OCI-LY3 (cell line): ENCODE measurements around the gene GPER1.
"Not testable (repeated sequence)": the region's sequence is repeated elsewhere in the genome, so short reads cannot be mapped to it uniquely, and the experiment has no call there.

ENCODE experiments used
- H2AFZ ChIP-seq: fragments of 200-600, 300-600 bp; shearing (Covaris generic); 2 replicates; pipeline ENCODE4 v1.6.0; 2014; ENCODE audit warnings: antibody characterized with exemption, low read depth, low read length
- H3K27ac ChIP-seq: fragments of 200-600, 300-600 bp; sonication (generic); 2 replicates; pipeline ENCODE4 v1.5.1; 2014; ENCODE audit warnings: mild to moderate bottlenecking, low read length, moderate library complexity, mixed read lengths
- H3K27me3 ChIP-seq: fragments of 200-600, 300-600 bp; sonication (generic); 2 replicates; pipeline ENCODE4 v1.6.1; 2014; ENCODE audit warnings: low read depth, low read length, mixed read lengths
- H3K36me3 ChIP-seq: fragments of 200-600, 300-600 bp; sonication (generic); replicated peaks from 2 replicates; pipeline ENCODE3; 2014; ENCODE audit warnings: low read depth, low read length, mixed read lengths
- H3K4me1 ChIP-seq: fragments of 300-600, 200-600 bp; sonication (generic); 2 replicates; pipeline ENCODE4 v1.6.1; 2014; ENCODE audit warnings: low read length, mixed read lengths
- H3K4me2 ChIP-seq: fragments of 200-600, 300-600 bp; sonication (generic); 2 replicates; pipeline ENCODE4 v1.6.1; 2014; ENCODE audit warnings: low read length, mixed read lengths
- H3K4me3 ChIP-seq: fragments of 300-600, 200-600 bp; sonication (generic); 2 replicates; pipeline ENCODE4 v1.5.1; 2014; ENCODE audit warnings: antibody characterized with exemption, mild to moderate bottlenecking, low read length, moderate library complexity
- H3K79me2 ChIP-seq: fragments of 300-600, 200-600 bp; shearing (Covaris generic); 2 replicates; pipeline ENCODE4 v1.6.1; 2014; ENCODE audit warnings: mild to moderate bottlenecking, low read length, mixed read lengths
- H3K9ac ChIP-seq: fragments of 300-600, 200-600 bp; shearing (Covaris generic); 2 replicates; pipeline ENCODE4 v1.6.0; 2014; ENCODE audit warnings: mild to moderate bottlenecking, low read length, moderate library complexity
- H3K9me3 ChIP-seq: fragments of 200-600, 300-600 bp; shearing (Covaris generic); 2 replicates; pipeline ENCODE4 v1.6.1; 2014; ENCODE audit warnings: low read length, mixed read lengths; ENCODE audit not compliant: insufficient read depth
- H4K20me1 ChIP-seq: fragments of 200-600, 300-600 bp; sonication (generic); 2 replicates; pipeline ENCODE4 v1.6.1; 2016; ENCODE audit warnings: low read length, mixed read lengths; ENCODE audit not compliant: insufficient read depth
- EZH2phosphoT487 ChIP-seq: fragments of 200-600 bp; shearing (Covaris generic); IDR thresholded peaks from 2 replicates; pipeline ENCODE4 v1.6.1; 2018; ENCODE audit warnings: antibody characterized with exemption, mixed run types, low read depth
- TF ChIP-seq, protein P1 (sequence below): fragments of 200-600, 300-600 bp; sonication (generic); IDR thresholded peaks from 2 replicates; pipeline ENCODE4 v1.5.1; 2014; ENCODE audit warnings: antibody characterized with exemption, low read length, low read depth

GPER1 gene

DNA sequence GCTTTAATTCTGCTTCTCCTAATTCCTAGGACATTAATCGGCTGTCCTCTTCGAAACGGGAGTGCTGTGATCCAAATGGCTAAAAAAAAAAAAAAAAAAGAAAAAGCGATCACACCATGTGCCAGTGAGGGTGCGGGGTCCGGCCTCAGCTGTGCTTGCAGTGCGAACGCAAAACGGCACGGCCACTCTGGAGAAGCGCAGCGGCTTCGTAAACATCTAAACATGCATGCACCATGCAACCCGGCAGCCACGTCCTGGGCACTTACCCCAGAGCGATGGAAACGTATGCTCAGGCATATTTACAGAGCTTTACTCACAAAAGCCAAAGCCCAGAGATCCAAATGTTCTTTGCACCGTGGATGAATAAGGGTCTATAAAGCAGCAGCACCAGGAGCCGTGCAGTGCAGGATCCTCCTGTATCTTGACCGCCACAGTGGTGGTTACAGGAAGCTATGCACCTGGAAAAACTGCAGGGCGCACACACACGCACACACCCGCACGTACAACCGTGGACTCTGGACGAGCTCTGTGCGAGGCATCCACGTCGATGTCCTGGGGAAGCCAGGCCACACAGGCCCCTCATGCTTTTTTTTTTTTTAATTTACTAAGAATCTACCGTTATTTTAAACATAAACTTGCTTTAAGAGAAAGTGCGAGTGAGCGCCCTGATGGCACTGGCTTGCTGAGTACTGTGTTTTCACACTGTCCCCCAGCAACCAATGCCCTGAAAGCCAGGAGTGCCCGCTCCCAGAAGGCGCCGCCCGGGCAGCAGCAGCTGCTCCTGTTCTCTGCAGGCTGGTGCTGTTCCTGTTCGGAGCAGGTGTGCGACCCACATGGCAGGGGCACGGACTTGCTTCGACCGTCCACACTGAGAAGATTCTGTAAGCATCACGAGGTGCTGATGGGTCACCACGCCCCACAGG lies 25.0 kb downstream of the GPER1 start:
- Histone ChIP-seq H3K79me2 (no peaks in the 10 kb centered on the region), H3K36me3 (no peaks in the 10 kb centered on the region), H3K4me2 (no peak overlapping the region), H2AFZ (no peak overlapping the region), H3K4me1 (no peaks in the 10 kb centered on the region), H3K4me3 (no peak overlapping the region), H3K9me3 (no peaks in the 10 kb centered on the region), H3K27me3 (no peaks in the 10 kb centered on the region), H4K20me1 (no peaks in the 10 kb centered on the region), H3K9ac (no peak overlapping the region), H3K27ac (no peak overlapping the region)
- no peak for TF ChIP-seq EZH2phosphoT487
- TF ChIP-seq, protein P1, sequence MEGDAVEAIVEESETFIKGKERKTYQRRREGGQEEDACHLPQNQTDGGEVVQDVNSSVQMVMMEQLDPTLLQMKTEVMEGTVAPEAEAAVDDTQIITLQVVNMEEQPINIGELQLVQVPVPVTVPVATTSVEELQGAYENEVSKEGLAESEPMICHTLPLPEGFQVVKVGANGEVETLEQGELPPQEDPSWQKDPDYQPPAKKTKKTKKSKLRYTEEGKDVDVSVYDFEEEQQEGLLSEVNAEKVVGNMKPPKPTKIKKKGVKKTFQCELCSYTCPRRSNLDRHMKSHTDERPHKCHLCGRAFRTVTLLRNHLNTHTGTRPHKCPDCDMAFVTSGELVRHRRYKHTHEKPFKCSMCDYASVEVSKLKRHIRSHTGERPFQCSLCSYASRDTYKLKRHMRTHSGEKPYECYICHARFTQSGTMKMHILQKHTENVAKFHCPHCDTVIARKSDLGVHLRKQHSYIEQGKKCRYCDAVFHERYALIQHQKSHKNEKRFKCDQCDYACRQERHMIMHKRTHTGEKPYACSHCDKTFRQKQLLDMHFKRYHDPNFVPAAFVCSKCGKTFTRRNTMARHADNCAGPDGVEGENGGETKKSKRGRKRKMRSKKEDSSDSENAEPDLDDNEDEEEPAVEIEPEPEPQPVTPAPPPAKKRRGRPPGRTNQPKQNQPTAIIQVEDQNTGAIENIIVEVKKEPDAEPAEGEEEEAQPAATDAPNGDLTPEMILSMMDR: no peak

DNA sequence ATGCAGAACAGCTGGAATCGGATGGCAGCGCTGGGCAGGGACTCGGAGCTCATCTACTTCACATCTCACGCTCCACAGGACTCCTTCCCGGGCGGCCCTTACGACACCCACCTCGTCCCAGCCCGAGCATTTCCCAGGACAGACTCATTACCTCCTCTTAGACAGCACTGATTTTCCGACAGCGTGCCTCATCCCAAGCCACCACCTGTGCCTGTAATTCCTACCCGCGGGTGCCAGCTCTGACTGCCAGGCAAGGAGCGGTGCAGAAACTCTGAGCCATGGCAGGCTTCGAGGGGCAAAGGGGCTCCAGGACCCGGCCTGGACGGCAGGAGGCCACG lies 25.6 kb downstream of the GPER1 start:
- Histone ChIP-seq H3K9ac (no peak overlapping the region), H3K4me1 (no peaks in the 10 kb centered on the region), H3K27me3 (no peaks in the 10 kb centered on the region), H2AFZ (no peak overlapping the region), H3K4me3 (no peak overlapping the region), H3K36me3 (no peaks in the 10 kb centered on the region), H4K20me1 (no peaks in the 10 kb centered on the region), H3K27ac (no peak overlapping the region), H3K4me2 (no peak overlapping the region), H3K9me3 (no peaks in the 10 kb centered on the region), H3K79me2 (no peaks in the 10 kb centered on the region)
- TF ChIP-seq EZH2phosphoT487: no peak
- TF ChIP-seq, protein P1: no peak

DNA sequence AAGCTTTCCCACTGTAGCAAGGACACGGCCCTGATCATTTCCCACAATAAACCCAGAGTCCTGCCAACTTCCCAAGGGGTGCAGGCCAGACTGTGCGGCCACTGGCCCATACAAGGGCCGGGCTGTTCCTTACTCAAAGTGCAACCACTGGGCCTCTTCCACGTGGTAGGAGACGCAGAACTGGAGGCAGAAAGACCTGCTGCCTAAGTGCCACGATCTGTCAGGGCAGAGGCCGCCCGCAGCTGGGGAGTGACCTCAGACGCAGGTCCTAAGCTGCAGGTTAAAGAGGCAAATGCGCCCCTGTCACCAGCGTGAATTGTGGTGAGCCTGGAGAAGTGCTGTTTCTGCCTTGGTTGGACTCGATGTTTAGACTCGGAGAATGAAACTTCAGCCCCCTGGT lies 26.2 kb downstream of the GPER1 start:
- no peaks in the 10 kb centered on the region for H3K27me3 ChIP-seq
- no peaks in the 10 kb centered on the region for H4K20me1 ChIP-seq
- no peak overlapping the region for H3K27ac ChIP-seq
- no peak overlapping the region for H3K4me2 ChIP-seq
- no peak overlapping the region for H2AFZ ChIP-seq
- H3K36me3 ChIP-seq: no peaks in the 10 kb centered on the region
- TF ChIP-seq, protein P1: no peak
- no peak for TF ChIP-seq EZH2phosphoT487
- no peaks in the 10 kb centered on the region for H3K79me2 ChIP-seq
- H3K9ac ChIP-seq: no peak overlapping the region
- no peak overlapping the region for H3K4me3 ChIP-seq
- H3K4me1 ChIP-seq: no peaks in the 10 kb centered on the region
- H3K9me3 ChIP-seq: no peaks in the 10 kb centered on the region

DNA sequence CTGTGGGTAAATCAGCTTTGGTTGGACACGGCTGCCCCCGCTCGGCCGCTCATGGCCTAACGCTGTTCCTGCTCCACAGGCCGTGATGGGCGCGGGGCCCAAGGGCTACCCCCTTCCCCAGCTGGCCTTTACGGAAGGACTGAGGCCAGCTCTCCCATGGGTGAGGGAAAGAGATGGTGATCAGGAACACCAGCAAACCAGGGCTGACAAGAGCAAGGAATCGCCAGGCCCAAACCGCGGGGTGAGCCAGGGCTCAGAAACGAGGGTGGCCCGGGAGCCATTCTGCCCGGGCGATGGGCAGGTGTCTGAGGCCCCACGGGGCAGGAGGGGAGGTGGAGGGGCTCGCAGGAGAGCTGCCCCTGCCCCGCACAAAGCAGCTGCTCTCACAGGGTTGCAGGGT lies 26.6 kb downstream of the GPER1 start:
- Histone ChIP-seq H3K9me3 (no peaks in the 10 kb centered on the region), H2AFZ (no peak overlapping the region), H3K9ac (no peak overlapping the region), H3K27me3 (no peaks in the 10 kb centered on the region), H4K20me1 (no peaks in the 10 kb centered on the region), H3K79me2 (no peaks in the 10 kb centered on the region), H3K27ac (no peak overlapping the region), H3K4me3 (no peak overlapping the region), H3K4me2 (no peak overlapping the region), H3K4me1 (no peaks in the 10 kb centered on the region), H3K36me3 (no peaks in the 10 kb centered on the region)
- TF ChIP-seq, protein P1: no peak
- no peak for TF ChIP-seq EZH2phosphoT487

DNA sequence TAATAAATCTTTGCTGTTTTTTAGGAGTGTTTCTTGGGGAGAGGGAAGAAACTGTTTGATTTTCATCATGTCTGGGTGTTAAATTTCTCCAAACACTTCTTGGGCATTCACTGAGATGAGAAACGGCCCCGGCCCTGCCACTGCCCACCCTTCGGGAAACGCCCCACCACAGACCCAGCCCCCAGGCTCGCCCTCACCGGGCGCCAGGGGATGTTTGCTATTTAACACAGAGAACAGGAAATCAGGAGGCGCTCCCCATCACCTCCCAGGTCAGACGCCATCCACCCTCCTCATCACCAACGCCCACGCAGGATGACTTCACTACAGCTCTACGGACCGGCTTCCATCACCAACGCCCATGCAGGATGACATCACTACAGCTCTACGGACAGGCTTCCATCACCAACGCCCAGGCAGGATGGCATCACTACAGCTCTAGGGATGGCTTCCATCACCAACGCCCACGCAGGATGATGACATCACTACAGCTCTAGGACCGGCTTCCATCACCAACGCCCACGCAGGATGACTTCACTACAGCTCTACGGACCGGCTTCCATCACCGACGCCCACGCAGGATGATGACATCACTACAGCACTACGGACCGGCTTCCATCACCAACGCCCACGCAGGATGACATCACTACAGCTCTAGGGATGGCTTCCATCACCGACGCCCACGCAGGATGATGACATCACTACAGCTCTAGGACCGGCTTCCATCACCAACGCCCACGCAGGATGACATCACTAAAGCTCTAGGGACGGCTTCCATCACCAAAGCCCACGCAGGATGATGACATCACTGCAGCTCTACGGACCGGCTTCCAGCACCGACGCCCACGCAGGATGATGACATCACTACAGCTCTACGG lies 27.5 kb downstream of the GPER1 start:
- H4K20me1 ChIP-seq, H3K79me2 ChIP-seq, H3K9me3 ChIP-seq, H3K9ac ChIP-seq, H3K27me3 ChIP-seq, H3K27ac ChIP-seq, H3K36me3 ChIP-seq, H2AFZ ChIP-seq, H3K4me1 ChIP-seq, H3K4me3 ChIP-seq, H3K4me2 ChIP-seq: not testable (repeated sequence)

DNA sequence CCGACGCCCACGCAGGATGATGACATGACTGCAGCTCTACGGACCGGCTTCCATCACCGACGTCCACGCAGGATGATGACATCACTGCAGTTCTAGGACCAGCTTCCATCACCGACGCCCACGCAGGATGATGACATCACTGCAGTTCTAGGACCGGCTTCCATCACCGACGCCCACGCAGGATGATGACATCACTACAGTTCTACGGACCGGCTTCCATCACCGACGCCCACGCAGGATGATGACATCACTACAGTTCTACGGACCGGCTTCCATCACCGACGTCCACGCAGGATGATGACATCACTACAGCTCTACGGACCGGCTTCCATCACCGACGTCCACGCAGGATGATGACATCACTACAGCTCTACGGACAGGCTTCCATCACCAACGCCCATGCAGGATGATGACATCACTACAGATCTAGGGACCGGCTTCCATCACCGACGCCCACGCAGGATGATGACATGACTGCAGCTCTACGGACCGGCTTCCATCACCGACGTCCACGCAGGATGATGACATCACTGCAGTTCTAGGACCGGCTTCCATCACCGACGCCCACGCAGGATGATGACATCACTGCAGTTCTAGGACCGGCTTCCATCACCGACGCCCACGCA lies 28.6 kb downstream of the GPER1 start:
- H3K9me3 ChIP-seq, H3K36me3 ChIP-seq, H3K9ac ChIP-seq, H3K27me3 ChIP-seq, H4K20me1 ChIP-seq, H3K4me1 ChIP-seq, H3K79me2 ChIP-seq, H2AFZ ChIP-seq, H3K4me3 ChIP-seq, H3K4me2 ChIP-seq, H3K27ac ChIP-seq: not testable (repeated sequence)
